Neural cell (in vitro differentiated cells): ENCODE results near the gene FGD4.

Experiments used
- EP300 ChIP-seq: fragments of 450-650 bp; conservative IDR thresholded peaks from 2 replicates; pipeline ENCODE4 v1.6.1; 2014; ENCODE audit warnings: antibody characterized with exemption, mild to moderate bottlenecking, moderate library complexity; ENCODE audit not compliant: poor library complexity, severe bottlenecking
- EZH2 ChIP-seq: fragments of 200-600, 300-800 bp; shearing (Covaris generic), sonication (generic); IDR thresholded peaks from 2 replicates; pipeline ENCODE4 v1.6.1; 2014; ENCODE audit warnings: antibody characterized with exemption, low read length, borderline replicate concordance, mild to moderate bottlenecking; ENCODE audit not compliant: insufficient read depth, poor library complexity, severe bottlenecking
- MXI1 ChIP-seq: fragments of 450-650 bp; conservative IDR thresholded peaks from 2 replicates; pipeline ENCODE4 v1.6.1; 2014; ENCODE audit warnings: antibody characterized with exemption, mild to moderate bottlenecking; ENCODE audit not compliant: poor library complexity, severe bottlenecking
- POLR2AphosphoS5 ChIP-seq: IDR thresholded peaks from 2 replicates; pipeline ENCODE4 v1.6.1; 2012
- SMC3 ChIP-seq: fragments of 450-650 bp; conservative IDR thresholded peaks from 2 replicates; pipeline ENCODE4 v1.6.1; 2014; ENCODE audit warnings: antibody characterized with exemption, mild to moderate bottlenecking, moderate library complexity; ENCODE audit not compliant: poor library complexity
- TAF1 ChIP-seq: IDR thresholded peaks from 2 replicates; pipeline ENCODE4 v1.6.1; 2012; ENCODE audit warnings: low read depth
- TF ChIP-seq, protein P1 (sequence below): fragments of 450-650 bp; IDR thresholded peaks from 2 replicates; pipeline ENCODE4 v1.5.1; 2014; ENCODE audit warnings: antibody characterized with exemption, mild to moderate bottlenecking, moderate library complexity; ENCODE audit not compliant: poor library complexity, severe bottlenecking
- TF ChIP-seq, protein P2 (sequence below): IDR thresholded peaks from 2 replicates; pipeline ENCODE4 v1.6.1; 2012; ENCODE audit warnings: borderline replicate concordance

DNA sequence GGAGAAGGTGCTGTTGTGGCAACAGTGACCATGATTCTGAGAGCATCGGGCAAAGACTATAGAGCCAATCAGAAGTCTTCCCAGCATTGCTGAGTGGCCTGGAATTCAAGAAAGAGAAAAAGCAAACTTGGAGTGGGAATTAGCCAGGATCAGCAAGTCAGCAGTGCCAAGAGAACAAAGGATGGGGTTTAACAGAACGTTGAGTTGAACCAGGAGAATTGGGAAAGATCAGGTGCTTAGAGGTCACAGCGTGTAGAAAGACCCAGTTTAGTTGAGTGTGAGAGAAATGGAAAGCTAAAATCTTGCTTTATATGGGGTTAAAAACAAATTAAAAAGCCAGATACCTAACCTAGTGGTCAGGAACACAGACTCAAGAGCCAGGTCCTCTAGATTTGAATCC, 189.2 kb downstream of the FGD4 start:
- no peak for TF ChIP-seq SMC3
- no peak for TF ChIP-seq EP300
- no peak for TF ChIP-seq POLR2AphosphoS5
- TF ChIP-seq, protein P1, sequence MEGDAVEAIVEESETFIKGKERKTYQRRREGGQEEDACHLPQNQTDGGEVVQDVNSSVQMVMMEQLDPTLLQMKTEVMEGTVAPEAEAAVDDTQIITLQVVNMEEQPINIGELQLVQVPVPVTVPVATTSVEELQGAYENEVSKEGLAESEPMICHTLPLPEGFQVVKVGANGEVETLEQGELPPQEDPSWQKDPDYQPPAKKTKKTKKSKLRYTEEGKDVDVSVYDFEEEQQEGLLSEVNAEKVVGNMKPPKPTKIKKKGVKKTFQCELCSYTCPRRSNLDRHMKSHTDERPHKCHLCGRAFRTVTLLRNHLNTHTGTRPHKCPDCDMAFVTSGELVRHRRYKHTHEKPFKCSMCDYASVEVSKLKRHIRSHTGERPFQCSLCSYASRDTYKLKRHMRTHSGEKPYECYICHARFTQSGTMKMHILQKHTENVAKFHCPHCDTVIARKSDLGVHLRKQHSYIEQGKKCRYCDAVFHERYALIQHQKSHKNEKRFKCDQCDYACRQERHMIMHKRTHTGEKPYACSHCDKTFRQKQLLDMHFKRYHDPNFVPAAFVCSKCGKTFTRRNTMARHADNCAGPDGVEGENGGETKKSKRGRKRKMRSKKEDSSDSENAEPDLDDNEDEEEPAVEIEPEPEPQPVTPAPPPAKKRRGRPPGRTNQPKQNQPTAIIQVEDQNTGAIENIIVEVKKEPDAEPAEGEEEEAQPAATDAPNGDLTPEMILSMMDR = no peak
- no peak for TF ChIP-seq MXI1
- TF ChIP-seq TAF1 = no peak
- no peak for TF ChIP-seq EZH2
- TF ChIP-seq, protein P2, sequence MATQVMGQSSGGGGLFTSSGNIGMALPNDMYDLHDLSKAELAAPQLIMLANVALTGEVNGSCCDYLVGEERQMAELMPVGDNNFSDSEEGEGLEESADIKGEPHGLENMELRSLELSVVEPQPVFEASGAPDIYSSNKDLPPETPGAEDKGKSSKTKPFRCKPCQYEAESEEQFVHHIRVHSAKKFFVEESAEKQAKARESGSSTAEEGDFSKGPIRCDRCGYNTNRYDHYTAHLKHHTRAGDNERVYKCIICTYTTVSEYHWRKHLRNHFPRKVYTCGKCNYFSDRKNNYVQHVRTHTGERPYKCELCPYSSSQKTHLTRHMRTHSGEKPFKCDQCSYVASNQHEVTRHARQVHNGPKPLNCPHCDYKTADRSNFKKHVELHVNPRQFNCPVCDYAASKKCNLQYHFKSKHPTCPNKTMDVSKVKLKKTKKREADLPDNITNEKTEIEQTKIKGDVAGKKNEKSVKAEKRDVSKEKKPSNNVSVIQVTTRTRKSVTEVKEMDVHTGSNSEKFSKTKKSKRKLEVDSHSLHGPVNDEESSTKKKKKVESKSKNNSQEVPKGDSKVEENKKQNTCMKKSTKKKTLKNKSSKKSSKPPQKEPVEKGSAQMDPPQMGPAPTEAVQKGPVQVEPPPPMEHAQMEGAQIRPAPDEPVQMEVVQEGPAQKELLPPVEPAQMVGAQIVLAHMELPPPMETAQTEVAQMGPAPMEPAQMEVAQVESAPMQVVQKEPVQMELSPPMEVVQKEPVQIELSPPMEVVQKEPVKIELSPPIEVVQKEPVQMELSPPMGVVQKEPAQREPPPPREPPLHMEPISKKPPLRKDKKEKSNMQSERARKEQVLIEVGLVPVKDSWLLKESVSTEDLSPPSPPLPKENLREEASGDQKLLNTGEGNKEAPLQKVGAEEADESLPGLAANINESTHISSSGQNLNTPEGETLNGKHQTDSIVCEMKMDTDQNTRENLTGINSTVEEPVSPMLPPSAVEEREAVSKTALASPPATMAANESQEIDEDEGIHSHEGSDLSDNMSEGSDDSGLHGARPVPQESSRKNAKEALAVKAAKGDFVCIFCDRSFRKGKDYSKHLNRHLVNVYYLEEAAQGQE = no peak
